Memory B cell (primary cell): ENCODE data around the gene CYP8B1.

ENCODE experiments used
- ATAC-seq: fragments of 150-1000 bp; cut with Tn5 transposase; 2 replicates; pipeline ENCODE4 v1.10.0; 2021; ENCODE audit warnings: low read depth, mild to moderate bottlenecking, moderate library complexity
- DNase-seq, 2 donors: peaks; one replicate each; pipeline ENCODE4 v3.0.0; 2022; ENCODE audit warnings: low spot score in 2 of 2
- H3K27ac Mint-ChIP-seq: one replicate; pipeline ENCODE4 v1.8.0; 2022; ENCODE audit warnings: mild to moderate bottlenecking, moderate library complexity, mixed read lengths
- H3K27me3 Mint-ChIP-seq: one replicate; pipeline ENCODE4 v1.8.0; 2022; ENCODE audit warnings: mixed read lengths
- H3K36me3 Mint-ChIP-seq: one replicate; pipeline ENCODE4 v1.8.0; 2022; ENCODE audit warnings: mild to moderate bottlenecking, mixed read lengths
- H3K4me1 Mint-ChIP-seq: one replicate; pipeline ENCODE4 v1.8.0; 2022; ENCODE audit warnings: mixed read lengths
- H3K4me3 Mint-ChIP-seq: one replicate; pipeline ENCODE4 v1.8.0; 2022; ENCODE audit warnings: mild to moderate bottlenecking, moderate library complexity, mixed read lengths
- H3K9me3 Mint-ChIP-seq: one replicate; pipeline ENCODE4 v1.8.0; 2022; ENCODE audit warnings: mixed read lengths

Gene CYP8B1

GRCh38 chr3:42876401-42876800, 722 bp upstream of the CYP8B1 start:
- ATAC-seq, result no peak
- H3K27ac Mint-ChIP-seq, result no peak overlapping the region
- no peaks in the 10 kb centered on the region for H3K36me3 Mint-ChIP-seq
- DNase-seq, result no peak
- no peak overlapping the region for H3K4me3 Mint-ChIP-seq
- H3K4me1 Mint-ChIP-seq, result peaks cover 7% of the 10 kb centered on the region
- H3K9me3 Mint-ChIP-seq, result no peaks in the 10 kb centered on the region
- H3K27me3 Mint-ChIP-seq, result peaks cover 5% of the 10 kb centered on the region

- no peaks in the 10 kb centered on the region for H3K36me3 Mint-ChIP-seq
- peaks cover 5% of the 10 kb centered on the region for H3K27me3 Mint-ChIP-seq
- DNase-seq (no peak), ATAC-seq (no peak)
- no peak overlapping the region for H3K27ac Mint-ChIP-seq
- no peak overlapping the region for H3K4me3 Mint-ChIP-seq
- no peaks in the 10 kb centered on the region for H3K9me3 Mint-ChIP-seq
- H3K4me1 Mint-ChIP-seq, result no peaks in the 10 kb centered on the region
Observed at GRCh38 chr3:42874749-42875148, 930 bp downstream of the CYP8B1 start.

- Mint-ChIP-seq H3K36me3 (no peaks in the 10 kb centered on the region), H3K4me1 (no peaks in the 10 kb centered on the region), H3K27me3 (peaks cover 5% of the 10 kb centered on the region), H3K9me3 (no peaks in the 10 kb centered on the region), H3K4me3 (no peak overlapping the region), H3K27ac (no peak overlapping the region)
- DNase-seq (no peak), ATAC-seq (no peak)
Observed at GRCh38 chr3:42873221-42873982, 2.3 kb downstream of the CYP8B1 start.

- Mint-ChIP-seq H3K9me3 (no peaks in the 10 kb centered on the region), H3K27ac (no peak overlapping the region), H3K27me3 (peaks cover 5% of the 10 kb centered on the region), H3K36me3 (no peaks in the 10 kb centered on the region), H3K4me1 (no peaks in the 10 kb centered on the region), H3K4me3 (no peak overlapping the region)
- no peak for DNase-seq
- no peak for ATAC-seq
Observed at GRCh38 chr3:42872718-42873117, 3.0 kb downstream of the CYP8B1 start.

GRCh38 chr3:42871592-42872196, 4.0 kb downstream of the CYP8B1 start:
- H3K27ac Mint-ChIP-seq, result no peak overlapping the region
- DNase-seq (no peak), ATAC-seq (no peak)
- H3K36me3 Mint-ChIP-seq, result no peaks in the 10 kb centered on the region
- H3K27me3 Mint-ChIP-seq, result peaks cover 5% of the 10 kb centered on the region
- no peaks in the 10 kb centered on the region for H3K9me3 Mint-ChIP-seq
- no peaks in the 10 kb centered on the region for H3K4me1 Mint-ChIP-seq
- no peak overlapping the region for H3K4me3 Mint-ChIP-seq

GRCh38 chr3:42868841-42869240, 6.8 kb downstream of the CYP8B1 start:
- ATAC-seq, result no peak
- no peak overlapping the region for H3K4me3 Mint-ChIP-seq
- peaks cover 5% of the 10 kb centered on the region for H3K27me3 Mint-ChIP-seq
- H3K27ac Mint-ChIP-seq, result no peak overlapping the region
- no peaks in the 10 kb centered on the region for H3K36me3 Mint-ChIP-seq
- H3K4me1 Mint-ChIP-seq, result no peaks in the 10 kb centered on the region
- no peaks in the 10 kb centered on the region for H3K9me3 Mint-ChIP-seq
- DNase-seq, result no peak

GRCh38 chr3:42867138-42867537, 8.5 kb downstream of the CYP8B1 start:
- H3K36me3 Mint-ChIP-seq, result no peaks in the 10 kb centered on the region
- H3K4me3 Mint-ChIP-seq, result no peak overlapping the region
- no peaks in the 10 kb centered on the region for H3K27me3 Mint-ChIP-seq
- peaks cover under 1% of the 10 kb centered on the region for H3K9me3 Mint-ChIP-seq
- H3K27ac Mint-ChIP-seq, result no peak overlapping the region
- ATAC-seq (no peak), DNase-seq (no peak)
- no peaks in the 10 kb centered on the region for H3K4me1 Mint-ChIP-seq

- H3K4me1 Mint-ChIP-seq, result no peaks in the 10 kb centered on the region
- H3K27me3 Mint-ChIP-seq, result no peaks in the 10 kb centered on the region
- H3K4me3 Mint-ChIP-seq, result no peak overlapping the region
- ATAC-seq (no peak), DNase-seq (no peak)
- H3K36me3 Mint-ChIP-seq, result no peaks in the 10 kb centered on the region
- H3K9me3 Mint-ChIP-seq, result peaks cover 3% of the 10 kb centered on the region
- H3K27ac Mint-ChIP-seq, result no peak overlapping the region
Observed at GRCh38 chr3:42865256-42865655, 10.4 kb downstream of the CYP8B1 start.

- ATAC-seq (no peak), DNase-seq (no peak)
- no peaks in the 10 kb centered on the region for H3K4me1 Mint-ChIP-seq
- peaks cover 1% of the 10 kb centered on the region for H3K27me3 Mint-ChIP-seq
- no peak overlapping the region for H3K27ac Mint-ChIP-seq
- H3K36me3 Mint-ChIP-seq, result peaks cover 2% of the 10 kb centered on the region
- no peak overlapping the region for H3K4me3 Mint-ChIP-seq
- peaks cover 3% of the 10 kb centered on the region for H3K9me3 Mint-ChIP-seq
Observed at GRCh38 chr3:42864321-42864950, 11.2 kb downstream of the CYP8B1 start.

- Mint-ChIP-seq H3K4me1 (peaks cover 9% of the 10 kb centered on the region), H3K4me3 (no peak overlapping the region), H3K9me3 (peaks cover 2% of the 10 kb centered on the region), H3K36me3 (peaks cover 6% of the 10 kb centered on the region), H3K27me3 (peaks cover 10% of the 10 kb centered on the region), H3K27ac (no peak overlapping the region)
- ATAC-seq, result peak; percentile 29
- no peak for DNase-seq
Observed at GRCh38 chr3:42856544-42856943, 19.1 kb downstream of the CYP8B1 start.

- Mint-ChIP-seq H3K4me3 (no peak overlapping the region), H3K36me3 (peaks cover 6% of the 10 kb centered on the region), H3K27me3 (peaks cover 10% of the 10 kb centered on the region), H3K9me3 (peaks cover 1% of the 10 kb centered on the region), H3K27ac (no peak overlapping the region), H3K4me1 (peaks cover 9% of the 10 kb centered on the region)
- DNase-seq, result no peak
- ATAC-seq, result no peak
Observed at GRCh38 chr3:42855547-42856380, 19.9 kb downstream of the CYP8B1 start.

- no peak overlapping the region for H3K4me3 Mint-ChIP-seq
- H3K36me3 Mint-ChIP-seq, result peaks cover 6% of the 10 kb centered on the region
- H3K9me3 Mint-ChIP-seq, result no peaks in the 10 kb centered on the region
- DNase-seq, result no peak
- no peak for ATAC-seq
- H3K4me1 Mint-ChIP-seq, result peaks cover 9% of the 10 kb centered on the region
- H3K27ac Mint-ChIP-seq, result no peak overlapping the region
- peaks cover 10% of the 10 kb centered on the region for H3K27me3 Mint-ChIP-seq
Observed at GRCh38 chr3:42855219-42855546, 20.5 kb downstream of the CYP8B1 start.

GRCh38 chr3:42853739-42854302, 21.9 kb downstream of the CYP8B1 start:
- H3K4me1 Mint-ChIP-seq, result peaks cover 10% of the 10 kb centered on the region
- no peak overlapping the region for H3K4me3 Mint-ChIP-seq
- H3K27me3 Mint-ChIP-seq, result peaks cover 8% of the 10 kb centered on the region
- H3K27ac Mint-ChIP-seq, result no peak overlapping the region
- H3K9me3 Mint-ChIP-seq, result no peaks in the 10 kb centered on the region
- H3K36me3 Mint-ChIP-seq, result peaks cover 4% of the 10 kb centered on the region
- DNase-seq, result no peak
- ATAC-seq, result no peak

GRCh38 chr3:42853056-42853455, 22.6 kb downstream of the CYP8B1 start:
- ATAC-seq, result no peak
- Mint-ChIP-seq H3K4me3 (no peak overlapping the region), H3K9me3 (no peaks in the 10 kb centered on the region), H3K36me3 (peaks cover 4% of the 10 kb centered on the region), H3K27ac (no peak overlapping the region), H3K4me1 (peaks cover 12% of the 10 kb centered on the region), H3K27me3 (peaks cover 7% of the 10 kb centered on the region)
- DNase-seq, result no peak
